H1 (cell line): ENCODE results near the gene ZMAT5. TPM values are rescaled to one million over a fixed set of nuclear protein-coding genes. Genes with fewer than 3 reads are reported as not detected.

Experiments used
- CHD7 ChIP-seq: fragments of 300-600 bp; sonication (generic); IDR thresholded peaks from 2 replicates; pipeline ENCODE4 v1.7.1; 2012; ENCODE audit warnings: low read length, moderate library complexity, mild to moderate bottlenecking, inconsistent platforms; ENCODE audit not compliant: insufficient replicate concordance
- HDAC2 ChIP-seq, 2 experiments: fragments of 300-600 bp in 1 of 2; sonication (generic) in 1 of 2; IDR thresholded peaks; 2 replicates each; pipeline ENCODE4 v1.6.1; 2011 to 2012; ENCODE audit warnings: low read depth in 2 of 2, low read length in 2 of 2, mild to moderate bottlenecking in 2 of 2, moderate library complexity in 2 of 2, borderline replicate concordance in 1 of 2, inconsistent platforms in 1 of 2
- RAD21 ChIP-seq, 2 experiments: IDR thresholded peaks in 1 of 2; conservative IDR thresholded peaks in 1 of 2; 2 replicates each; pipeline ENCODE4 v1.6.1; 2011; ENCODE audit warnings: low read depth in 2 of 2, low read length in 2 of 2, improper control_type of control experiment in 1 of 2, inconsistent platforms in 1 of 2, mild to moderate bottlenecking in 1 of 2, moderate library complexity in 1 of 2
- SP1 ChIP-seq: IDR thresholded peaks from 2 replicates; pipeline ENCODE4 v1.6.1; 2011; ENCODE audit warnings: low read depth, low read length
- polyA plus RNA-seq, 7 experiments: library from polyadenylated mRNA; depleted of rRNA in 3 of 7; stranded (reverse) in 5 of 7; unstranded in 2 of 7; fragments of >200 nt in 5 of 7; fragments of 200-250 nt in 2 of 7; gene quantifications; 1 replicate in 5 of 7; 2 replicates in 1 of 7; 4 replicates in 1 of 7; pipeline versions ENCODE4 v1.2.1 to v1.2.3, GENCODE V29; 2011 to 2013; ENCODE audit warnings: missing spikeins in 2 of 7, mixed read lengths in 2 of 7
- total RNA-seq: library from RNA; stranded (reverse); fragmentation: NEBNext Ultra II Directional; extraction: Animal tissue kit (Norgen Biotek cat#: 25700); gene quantifications from 2 replicates; pipeline ENCODE4 v1.2.1, GENCODE V29; 2021

Gene ZMAT5
- total and polyA plus RNA-seq, 2 of the 8 experiments (the other 6 are each of a cell fraction or from before 2014, with no cell fraction given): 14.0 to 38.3 TPM

GRCh38 chr22:29715705-29716104 is 51.1 kb downstream of the ZMAT5 start (continued):
- TF ChIP-seq CHD7 (no peak), HDAC2 (IDR thresholded peaks at IDR 0.05; ENCODE audit: borderline replicate concordance in 1 of 2, low read depth in 2 of 2, low read length in 2 of 2) (no peak), RAD21 (IDR thresholded peaks at IDR 0.05 in 1 of 2, conservative IDR thresholded peaks at IDR 0.05 in 1 of 2; ENCODE audit: low read depth in 2 of 2, low read length in 2 of 2) (no peak), SP1 (no peak)
